ENCODE measurements around the gene ANKK1.

GRCh38 chr11:113338730-113339129 lies 48.8 kb upstream of the ANKK1 start:
- TF ChIP-seq, protein P1, sequence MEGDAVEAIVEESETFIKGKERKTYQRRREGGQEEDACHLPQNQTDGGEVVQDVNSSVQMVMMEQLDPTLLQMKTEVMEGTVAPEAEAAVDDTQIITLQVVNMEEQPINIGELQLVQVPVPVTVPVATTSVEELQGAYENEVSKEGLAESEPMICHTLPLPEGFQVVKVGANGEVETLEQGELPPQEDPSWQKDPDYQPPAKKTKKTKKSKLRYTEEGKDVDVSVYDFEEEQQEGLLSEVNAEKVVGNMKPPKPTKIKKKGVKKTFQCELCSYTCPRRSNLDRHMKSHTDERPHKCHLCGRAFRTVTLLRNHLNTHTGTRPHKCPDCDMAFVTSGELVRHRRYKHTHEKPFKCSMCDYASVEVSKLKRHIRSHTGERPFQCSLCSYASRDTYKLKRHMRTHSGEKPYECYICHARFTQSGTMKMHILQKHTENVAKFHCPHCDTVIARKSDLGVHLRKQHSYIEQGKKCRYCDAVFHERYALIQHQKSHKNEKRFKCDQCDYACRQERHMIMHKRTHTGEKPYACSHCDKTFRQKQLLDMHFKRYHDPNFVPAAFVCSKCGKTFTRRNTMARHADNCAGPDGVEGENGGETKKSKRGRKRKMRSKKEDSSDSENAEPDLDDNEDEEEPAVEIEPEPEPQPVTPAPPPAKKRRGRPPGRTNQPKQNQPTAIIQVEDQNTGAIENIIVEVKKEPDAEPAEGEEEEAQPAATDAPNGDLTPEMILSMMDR (conservative IDR thresholded peaks at IDR 0.05 in 1 of 2, IDR thresholded peaks at IDR 0.05 in 1 of 2; ENCODE audit: extremely low read depth in 1 of 2, insufficient read depth in 1 of 2, low read depth in 1 of 2, low read length in 2 of 2), result no peak
- TF ChIP-seq EZH2 (IDR thresholded peaks at IDR 0.05; ENCODE audit: borderline replicate concordance, low read length), result no peak

All from mammary epithelial cell (primary cell).